CD4-positive, CD25-positive, alpha-beta regulatory T cell (primary cell): ENCODE results near the gene YPEL1. TPM values are rescaled to one million over a fixed set of nuclear protein-coding genes. Genes with fewer than 3 reads are reported as not detected.
A peak's percentile ranks its signal among the peaks of the same experiment; 100 is the strongest.

Experiments used
- ATAC-seq, 2 donors: fragments of 150-1000 bp; cut with Tn5 transposase; one replicate each; pipeline ENCODE4 v1.10.0; 2021; ENCODE audit warnings: low read depth in 2 of 2, moderate number of reproducible peaks in 2 of 2, moderate library complexity in 1 of 2
- DNase-seq, 3 donors: peaks; one replicate each; pipeline versions ENCODE4 v3.0.0 to v3.0.0-alpha.2; 2012 to 2022; ENCODE audit warnings: mixed read lengths in 1 of 3
- H3K27ac ChIP-seq: one replicate; pipeline ENCODE4 v1.7.0; 2013; ENCODE audit warnings: mild to moderate bottlenecking, low read length; ENCODE audit not compliant: insufficient read depth, poor library complexity, severe bottlenecking
- H3K27me3 ChIP-seq: one replicate; pipeline ENCODE4 v1.7.0; 2013; ENCODE audit warnings: low read length; ENCODE audit not compliant: control insufficient read depth, insufficient read depth
- H3K36me3 ChIP-seq: one replicate; pipeline ENCODE4 v1.7.0; 2013; ENCODE audit warnings: mild to moderate bottlenecking, low read length, moderate library complexity; ENCODE audit not compliant: control insufficient read depth, insufficient read depth
- H3K4me1 ChIP-seq: 2 replicates; pipeline ENCODE4 v1.7.0; 2013; ENCODE audit warnings: mild to moderate bottlenecking, low read length; ENCODE audit not compliant: insufficient read depth, control insufficient read depth, poor library complexity, severe bottlenecking
- H3K4me3 ChIP-seq: one replicate; pipeline ENCODE4 v1.7.0; 2013; ENCODE audit warnings: low read depth, mild to moderate bottlenecking, low read length, moderate library complexity
- H3K9me3 ChIP-seq, 2 experiments: 1 replicate in 1 of 2; 2 replicates in 1 of 2; pipeline ENCODE4 v1.7.0; 2013; ENCODE audit warnings: low read length in 2 of 2, mild to moderate bottlenecking in 1 of 2, moderate library complexity in 1 of 2; ENCODE audit not compliant: control insufficient read depth in 2 of 2
- H3K27ac Mint-ChIP-seq, 3 donors: one replicate each; pipeline ENCODE4 v1.8.0; 2020 to 2022; ENCODE audit warnings: mild to moderate bottlenecking in 3 of 3, mixed read lengths in 3 of 3, moderate library complexity in 2 of 3
- H3K27me3 Mint-ChIP-seq: one replicate; pipeline ENCODE4 v1.8.0; 2022; ENCODE audit warnings: mild to moderate bottlenecking, mixed read lengths
- H3K36me3 Mint-ChIP-seq: one replicate; pipeline ENCODE4 v1.8.0; 2020; ENCODE audit warnings: mixed read lengths
- H3K4me1 Mint-ChIP-seq, 4 donors: one replicate each; pipeline ENCODE4 v1.8.0; 2020 to 2022; ENCODE audit warnings: mixed read lengths in 4 of 4, mild to moderate bottlenecking in 1 of 4
- H3K4me3 Mint-ChIP-seq, 4 donors: one replicate each; pipeline ENCODE4 v1.8.0; 2020 to 2022; ENCODE audit warnings: mild to moderate bottlenecking in 4 of 4, mixed read lengths in 4 of 4, moderate library complexity in 3 of 4
- H3K9me3 Mint-ChIP-seq, 7 donors: one replicate each; pipeline ENCODE4 v1.8.0; 2020 to 2022; ENCODE audit warnings: mixed read lengths in 7 of 7, mild to moderate bottlenecking in 3 of 7, moderate library complexity in 2 of 7
- polyA plus RNA-seq, 4 donors: library from polyadenylated mRNA; unstranded; fragments of 300-500 nt; fragmentation: Illumina TruSeq; gene quantifications; one replicate each; pipeline ENCODE4 v1.2.3, GENCODE V29; 2021
- total RNA-seq: library from RNA; stranded (reverse); gene quantifications from one replicate; pipeline ENCODE4 v1.2.3, GENCODE V29; 2022

YPEL1 gene
- total and polyA plus RNA-seq, 5 donors from 2014 or later, result 5.4 to 20.1 (median 9.5) TPM

DNA sequence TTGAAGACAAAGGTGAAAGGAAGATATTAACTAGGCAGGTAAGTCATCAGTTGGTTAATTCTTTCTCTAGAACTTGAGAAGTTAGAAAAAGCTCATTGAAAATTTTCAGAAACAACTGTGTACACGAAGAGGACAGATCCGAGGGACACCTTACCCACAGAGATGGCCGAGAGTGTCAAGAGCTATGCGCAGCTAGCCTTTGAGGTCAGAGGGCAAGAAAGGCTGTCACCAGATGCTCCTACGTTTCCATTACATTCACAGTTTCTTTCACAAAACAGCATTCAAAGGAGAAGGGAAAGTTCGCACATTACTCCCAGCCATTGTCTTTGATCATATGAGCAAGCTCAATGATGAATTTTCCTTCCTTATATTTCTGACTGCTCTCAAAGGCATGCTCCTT lies 34.8 kb downstream of the YPEL1 start:
- Mint-ChIP-seq H3K27me3 (no peaks in the 10 kb centered on the region), H3K27ac (peak overlapping the region in 1 of 3 donors; percentile 22), H3K36me3 (peaks cover 13% of the 10 kb centered on the region), H3K4me1 (peaks cover 0 to 4% (median 2%) of the 10 kb centered on the region in 4 donors), H3K9me3 (no peaks in the 10 kb centered on the region), H3K4me3 (no peak overlapping the region)
- H3K27ac ChIP-seq, result no peak overlapping the region
- H3K4me3 ChIP-seq, result no peak overlapping the region
- no peaks in the 10 kb centered on the region for H3K27me3 ChIP-seq
- DNase-seq (no peak), ATAC-seq (no peak)
- H3K4me1 ChIP-seq, result no peaks in the 10 kb centered on the region
- peaks cover 26% of the 10 kb centered on the region for H3K36me3 ChIP-seq
- no peaks in the 10 kb centered on the region for H3K9me3 ChIP-seq

DNA sequence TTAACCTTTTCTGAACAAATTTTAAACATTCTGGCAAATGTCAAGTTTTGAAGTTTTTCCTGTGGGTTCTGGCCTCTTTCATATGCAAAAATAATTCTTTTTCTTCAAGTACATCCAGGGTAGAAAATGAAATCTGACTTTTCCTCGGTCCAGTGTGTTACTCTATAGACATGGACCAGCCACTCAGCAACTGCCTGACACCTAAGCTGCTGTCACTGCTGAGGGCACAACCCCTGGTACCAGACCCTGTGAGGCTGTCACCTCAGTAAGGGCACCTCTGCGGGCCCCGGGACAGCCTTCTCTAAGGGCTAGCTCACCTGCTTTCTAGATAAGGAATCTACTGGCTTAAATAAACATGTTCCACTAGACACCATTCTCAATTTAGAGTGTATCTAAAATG lies 36.0 kb downstream of the YPEL1 start:
- Mint-ChIP-seq H3K36me3 (peaks cover 16% of the 10 kb centered on the region), H3K27ac (peak overlapping the region in 1 of 3 donors; percentile 15)

DNA sequence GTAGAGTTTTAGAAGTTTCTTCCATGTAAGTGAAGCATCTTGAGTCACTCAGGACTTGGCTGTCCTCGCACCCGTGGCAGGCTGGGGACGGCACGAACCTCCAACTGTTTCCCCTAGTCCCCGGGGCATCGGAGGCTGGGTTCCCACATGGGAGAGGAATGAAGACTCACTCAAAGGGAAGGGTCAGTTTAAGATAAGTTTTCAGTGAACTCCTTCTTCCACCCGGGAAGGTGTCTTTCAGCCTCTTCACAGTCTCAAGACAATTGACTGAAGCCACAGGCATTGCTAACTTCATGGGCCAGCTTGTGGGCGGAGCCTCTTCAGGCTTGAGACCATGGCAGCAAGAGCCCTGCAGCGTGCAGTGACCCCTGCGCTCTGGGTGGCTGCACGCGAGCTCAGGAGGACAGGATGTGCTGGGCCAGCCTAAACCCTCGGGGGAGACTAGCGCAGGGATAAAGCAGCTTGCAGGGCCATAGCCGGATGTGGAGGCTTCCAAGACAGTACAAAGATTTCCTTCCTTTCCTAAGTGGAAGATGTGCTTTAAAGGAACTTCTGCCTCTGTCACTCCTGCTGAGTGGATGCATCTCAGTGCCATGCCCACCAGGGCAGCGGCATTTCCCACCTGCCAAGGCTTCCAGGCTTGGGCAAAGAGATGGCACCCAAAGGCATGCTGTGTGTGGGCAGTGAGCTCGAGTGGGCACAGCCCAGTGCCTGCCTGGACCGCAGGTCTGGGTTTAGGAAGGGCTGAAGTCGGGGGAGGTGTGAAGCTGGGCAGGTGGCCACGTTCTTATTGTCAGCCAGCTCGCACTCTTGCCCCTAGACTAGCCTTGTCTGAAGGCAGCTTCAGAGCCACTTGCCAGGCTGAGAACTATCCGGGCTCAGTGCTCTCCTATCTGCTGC lies 36.9 kb downstream of the YPEL1 start:
- Mint-ChIP-seq H3K27me3 (no peaks in the 10 kb centered on the region), H3K4me3 (no peak overlapping the region), H3K4me1 (peaks cover 0 to 4% (median 2%) of the 10 kb centered on the region in 4 donors), H3K27ac (no peak overlapping the region), H3K36me3 (peaks cover 16% of the 10 kb centered on the region), H3K9me3 (no peaks in the 10 kb centered on the region)
- H3K27me3 ChIP-seq, result no peaks in the 10 kb centered on the region
- no peaks in the 10 kb centered on the region for H3K9me3 ChIP-seq
- peaks cover 47% of the 10 kb centered on the region for H3K36me3 ChIP-seq
- no peak overlapping the region for H3K4me3 ChIP-seq
- no peak overlapping the region for H3K27ac ChIP-seq
- H3K4me1 ChIP-seq, result no peaks in the 10 kb centered on the region
- DNase-seq (no peak), ATAC-seq (no peak)

More for the DNA sequence above, 36.0 kb downstream of the YPEL1 start:
- no peaks in the 10 kb centered on the region for H3K9me3 Mint-ChIP-seq
- Histone ChIP-seq H3K36me3 (peaks cover 37% of the 10 kb centered on the region), H3K4me3 (no peak overlapping the region), H3K27ac (no peak overlapping the region), H3K9me3 (no peaks in the 10 kb centered on the region), H3K4me1 (no peaks in the 10 kb centered on the region), H3K27me3 (no peaks in the 10 kb centered on the region)
- peaks cover 0 to 4% (median 2%) of the 10 kb centered on the region in 4 donors for H3K4me1 Mint-ChIP-seq
- ATAC-seq, result no peak
- no peak overlapping the region for H3K4me3 Mint-ChIP-seq
- DNase-seq, result no peak
- H3K27me3 Mint-ChIP-seq, result no peaks in the 10 kb centered on the region

- Mint-ChIP-seq H3K27me3 (no peaks in the 10 kb centered on the region), H3K9me3 (no peaks in the 10 kb centered on the region), H3K4me1 (peaks cover 0 to 4% (median 2%) of the 10 kb centered on the region in 4 donors), H3K4me3 (no peak overlapping the region), H3K36me3 (peaks cover 16% of the 10 kb centered on the region), H3K27ac (no peak overlapping the region)
- DNase-seq, result no peak
- no peaks in the 10 kb centered on the region for H3K27me3 ChIP-seq
- no peak overlapping the region for H3K4me3 ChIP-seq
- no peak overlapping the region for H3K27ac ChIP-seq
- H3K36me3 ChIP-seq, result peaks cover 52% of the 10 kb centered on the region
- H3K9me3 ChIP-seq, result no peaks in the 10 kb centered on the region
- no peak for ATAC-seq
- no peaks in the 10 kb centered on the region for H3K4me1 ChIP-seq
These were observed 37.7 kb downstream of the YPEL1 start for GRCh38 chr22:21697880-21698279.

DNA sequence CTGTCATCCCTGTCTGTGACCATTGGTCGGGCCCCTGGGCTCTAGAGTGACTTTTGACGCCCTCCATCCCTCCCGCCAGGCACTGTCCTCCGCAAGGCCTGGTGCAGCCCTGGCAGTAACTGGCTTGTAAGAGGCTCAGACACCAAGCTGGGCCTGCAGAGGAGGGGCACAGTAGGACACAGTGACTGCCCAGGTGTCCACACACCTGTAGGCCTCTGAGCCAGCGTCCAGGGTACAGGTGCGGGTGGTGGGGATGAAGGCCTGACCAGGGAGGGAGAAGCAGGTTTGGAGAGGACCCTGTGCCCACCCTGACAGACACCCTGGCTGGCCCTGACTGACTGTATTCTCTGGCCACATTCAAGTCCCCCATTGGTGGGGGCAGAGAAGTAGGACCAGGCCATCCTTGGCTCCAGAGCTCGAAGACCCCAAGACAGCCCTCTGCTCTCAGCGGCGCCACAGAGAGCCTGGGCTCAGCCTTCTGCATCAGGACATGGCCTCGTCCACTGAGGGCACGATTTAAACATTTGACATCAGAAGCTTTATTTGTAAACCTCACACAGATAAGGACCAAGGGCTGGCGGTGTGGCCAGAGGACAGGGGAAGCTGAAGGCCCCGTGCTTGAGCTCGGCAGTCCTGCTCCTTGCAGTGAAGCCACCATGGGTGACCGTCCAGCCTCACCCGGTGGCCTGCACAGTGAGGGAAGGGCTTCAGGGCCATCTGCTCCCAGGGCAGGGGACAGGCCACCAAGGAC lies 38.4 kb downstream of the YPEL1 start:
- no peak overlapping the region for H3K4me3 ChIP-seq
- H3K9me3 Mint-ChIP-seq, result no peaks in the 10 kb centered on the region

DNA sequence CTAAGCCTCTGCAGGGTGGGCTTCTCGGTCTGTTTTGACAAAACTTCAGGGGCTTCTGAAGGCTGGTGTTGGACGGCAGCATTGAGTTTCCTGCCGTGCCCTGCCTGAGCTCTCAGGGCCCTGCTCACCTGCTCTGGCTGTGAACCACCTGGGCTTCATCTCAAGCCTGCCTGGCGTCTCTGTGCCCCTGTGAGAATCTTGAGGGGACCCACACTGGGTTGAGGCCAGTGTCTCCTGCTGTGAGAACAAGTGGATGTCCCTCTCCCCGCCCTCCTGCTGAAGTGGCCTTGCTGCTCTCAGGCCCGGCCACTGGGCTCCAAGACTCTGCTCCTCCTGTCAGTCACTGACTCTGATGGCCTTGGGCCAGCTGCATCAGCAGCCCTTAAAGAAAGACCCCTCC lies 39.5 kb downstream of the YPEL1 start:
- Mint-ChIP-seq H3K27me3 (no peaks in the 10 kb centered on the region), H3K27ac (no peak overlapping the region), H3K4me3 (no peak overlapping the region), H3K4me1 (peaks cover 0 to 4% (median under 1%) of the 10 kb centered on the region in 4 donors), H3K36me3 (peaks cover 21% of the 10 kb centered on the region), H3K9me3 (no peaks in the 10 kb centered on the region)
- DNase-seq (no peak), ATAC-seq (no peak)
- H3K4me3 ChIP-seq, result no peak overlapping the region
- no peaks in the 10 kb centered on the region for H3K4me1 ChIP-seq
- H3K27ac ChIP-seq, result no peak overlapping the region
- H3K27me3 ChIP-seq, result no peaks in the 10 kb centered on the region
- peaks cover 57% of the 10 kb centered on the region for H3K36me3 ChIP-seq
- no peaks in the 10 kb centered on the region for H3K9me3 ChIP-seq

More for the DNA sequence above, 38.4 kb downstream of the YPEL1 start:
- no peak for ATAC-seq
- Histone ChIP-seq H3K9me3 (no peaks in the 10 kb centered on the region), H3K4me1 (no peaks in the 10 kb centered on the region), H3K36me3 (peaks cover 55% of the 10 kb centered on the region), H3K27ac (no peak overlapping the region), H3K27me3 (no peaks in the 10 kb centered on the region)
- peaks cover 16% of the 10 kb centered on the region for H3K36me3 Mint-ChIP-seq
- peak overlapping the region in 1 of 3 donors; percentile 51 for H3K27ac Mint-ChIP-seq
- peak overlapping the region in 1 of 4 donors; percentile 22 for H3K4me3 Mint-ChIP-seq
- DNase-seq, result no peak
- peaks cover 0 to 4% (median under 1%) of the 10 kb centered on the region in 4 donors for H3K4me1 Mint-ChIP-seq
- no peaks in the 10 kb centered on the region for H3K27me3 Mint-ChIP-seq

- H3K9me3 ChIP-seq, result no peaks in the 10 kb centered on the region
- no peak overlapping the region for H3K4me3 ChIP-seq
- Mint-ChIP-seq H3K27me3 (no peaks in the 10 kb centered on the region), H3K4me1 (peaks cover 0 to 5% (median 1%) of the 10 kb centered on the region in 4 donors), H3K36me3 (peaks cover 24% of the 10 kb centered on the region), H3K4me3 (no peak overlapping the region), H3K9me3 (no peaks in the 10 kb centered on the region), H3K27ac (no peak overlapping the region)
- DNase-seq, result no peak
- ATAC-seq, result no peak
- H3K4me1 ChIP-seq, result no peaks in the 10 kb centered on the region
- no peaks in the 10 kb centered on the region for H3K27me3 ChIP-seq
- no peak overlapping the region for H3K27ac ChIP-seq
- H3K36me3 ChIP-seq, result peaks cover 59% of the 10 kb centered on the region
These were observed 40.0 kb downstream of the YPEL1 start for GRCh38 chr22:21695430-21696085.
